A549 treated with Hydrocortisone at 1 μM for 4 hours (cell line): Measurements from ENCODE around the gene ST8SIA4. TPM values are rescaled to one million over a fixed set of nuclear protein-coding genes. Genes with fewer than 3 reads are reported as not detected.

Experiments
- total RNA-seq: library from RNA; stranded (reverse); fragments of 200-300 nt; extraction: Qiagen RNA extraction; gene quantifications from 5 replicates; pipeline ENCODE4 v1.2.3, GENCODE V29; 2022

Gene ST8SIA4, protein sequence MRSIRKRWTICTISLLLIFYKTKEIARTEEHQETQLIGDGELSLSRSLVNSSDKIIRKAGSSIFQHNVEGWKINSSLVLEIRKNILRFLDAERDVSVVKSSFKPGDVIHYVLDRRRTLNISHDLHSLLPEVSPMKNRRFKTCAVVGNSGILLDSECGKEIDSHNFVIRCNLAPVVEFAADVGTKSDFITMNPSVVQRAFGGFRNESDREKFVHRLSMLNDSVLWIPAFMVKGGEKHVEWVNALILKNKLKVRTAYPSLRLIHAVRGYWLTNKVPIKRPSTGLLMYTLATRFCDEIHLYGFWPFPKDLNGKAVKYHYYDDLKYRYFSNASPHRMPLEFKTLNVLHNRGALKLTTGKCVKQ
- total RNA-seq: 0.18 to 0.33 TPM (median 0.23 TPM) in 5 replicates

DNA sequence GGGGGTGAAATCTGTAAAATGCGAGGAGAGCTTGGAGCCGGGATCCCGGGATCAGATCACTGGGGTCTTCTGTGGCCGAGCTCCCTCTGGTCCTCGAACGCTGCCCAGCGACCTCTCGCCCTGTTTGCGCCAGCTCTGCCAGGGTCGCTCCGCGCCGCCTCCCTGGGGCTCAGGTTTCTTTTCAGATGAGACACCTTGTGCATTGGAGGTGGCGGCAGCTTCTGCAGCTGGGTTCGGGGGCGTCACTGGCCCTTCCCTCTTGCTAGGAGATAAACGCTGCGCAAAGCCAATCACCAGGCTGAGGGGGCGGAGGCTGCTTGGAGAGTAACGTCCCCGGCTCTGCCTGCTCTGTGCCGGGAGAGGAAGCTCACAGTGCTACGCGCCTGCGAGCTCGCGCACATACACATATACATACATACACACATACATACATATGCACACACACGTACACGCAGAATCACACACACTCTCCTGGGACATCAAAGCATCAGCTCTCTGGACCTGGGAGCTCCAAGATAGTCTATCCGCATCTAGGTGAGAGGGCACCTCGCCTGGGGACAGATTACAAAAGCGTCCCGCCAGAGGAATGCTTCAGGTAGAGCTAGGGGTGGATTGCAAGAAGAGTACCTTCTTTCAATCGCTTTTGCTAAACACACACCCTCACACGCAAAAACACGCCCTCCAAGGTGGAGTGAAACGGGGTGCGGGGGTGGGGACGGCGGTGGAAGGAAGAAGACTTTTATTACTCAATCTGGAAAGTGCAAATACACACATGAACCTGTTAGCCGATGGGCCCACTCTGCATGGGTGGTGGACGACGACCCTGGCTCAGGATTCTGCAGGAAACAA is at the start of gene ST8SIA4:
Gene ST8SIA4, minus strand, starts transcription at position 244 of the 849 bp plus-strand sequence. CDS start 327 bp downstream, outside the sequence.

